ENCODE results near the gene SH3TC2. TPM values are rescaled to one million over a fixed set of nuclear protein-coding genes. Genes with fewer than 3 reads are reported as not detected.

SH3TC2 gene
- polyA plus RNA-seq, 1 of the 3 experiments (the other 2 are of a cell fraction): 1.1 TPM

DNA sequence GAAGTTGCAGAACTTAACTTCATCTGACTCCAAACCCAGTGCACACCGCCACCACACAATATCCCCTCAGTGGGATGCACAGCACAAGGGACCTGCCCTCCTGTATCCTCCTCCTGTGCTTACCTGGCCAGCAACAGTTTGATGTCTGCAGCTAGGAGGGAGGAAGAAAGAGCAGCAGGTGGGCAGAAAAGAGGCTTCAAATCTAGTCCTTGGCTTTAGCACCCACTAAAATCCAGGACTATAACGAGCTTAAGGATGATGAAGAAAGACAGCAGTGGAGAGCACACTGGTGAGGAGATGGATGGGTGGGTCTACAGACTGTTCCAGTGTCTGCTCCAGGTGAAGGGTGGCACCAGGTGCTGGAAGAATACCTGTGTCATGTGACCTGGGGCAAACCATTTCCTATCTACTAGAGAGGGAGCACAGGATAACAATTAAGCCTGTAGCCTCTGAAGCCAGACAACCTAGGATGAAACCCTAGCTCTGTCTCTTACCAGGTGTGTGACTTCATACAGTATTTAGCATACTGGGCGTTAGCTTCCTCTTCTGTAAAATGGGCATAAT is 100.0 kb downstream of the SH3TC2 start:
- Histone ChIP-seq H3K27ac (ENCODE audit: low read depth in 2 of 2, low read length in 1 of 2) (no peak overlapping the region), H4K20me1 (ENCODE audit: insufficient read depth) (no peaks in the 10 kb centered on the region), H2AFZ (ENCODE audit: low read depth) (no peak overlapping the region), H3K9ac (no peak overlapping the region), H3K9me3 (no peaks in the 10 kb centered on the region), H3K36me3 (replicated peaks in 1 of 2; ENCODE audit: control insufficient read depth in 1 of 2, insufficient read depth in 2 of 2, low read length in 1 of 2) (no peaks in the 10 kb centered on the region), H3K27me3 (ENCODE audit: insufficient read depth) (no peaks in the 10 kb centered on the region), H3F3A (replicated peaks; ENCODE audit: insufficient read depth) (peaks cover 16% of the 10 kb centered on the region), H3K9me2 (no peaks in the 10 kb centered on the region), H3K4me2 (no peak overlapping the region), H3K4me1 (ENCODE audit: control insufficient read depth in 1 of 2, insufficient read depth in 2 of 2, low read depth in 1 of 2, low read length in 1 of 2) (peaks cover 14% of the 10 kb centered on the region in 2 experiments; a peak in 3 of 4 replicates), H3K4me3 (ENCODE audit: low read depth in 2 of 2, low read length in 1 of 2) (no peak overlapping the region), H3K79me2 (ENCODE audit: insufficient read depth) (no peaks in the 10 kb centered on the region)
- TF ChIP-seq, protein P1, sequence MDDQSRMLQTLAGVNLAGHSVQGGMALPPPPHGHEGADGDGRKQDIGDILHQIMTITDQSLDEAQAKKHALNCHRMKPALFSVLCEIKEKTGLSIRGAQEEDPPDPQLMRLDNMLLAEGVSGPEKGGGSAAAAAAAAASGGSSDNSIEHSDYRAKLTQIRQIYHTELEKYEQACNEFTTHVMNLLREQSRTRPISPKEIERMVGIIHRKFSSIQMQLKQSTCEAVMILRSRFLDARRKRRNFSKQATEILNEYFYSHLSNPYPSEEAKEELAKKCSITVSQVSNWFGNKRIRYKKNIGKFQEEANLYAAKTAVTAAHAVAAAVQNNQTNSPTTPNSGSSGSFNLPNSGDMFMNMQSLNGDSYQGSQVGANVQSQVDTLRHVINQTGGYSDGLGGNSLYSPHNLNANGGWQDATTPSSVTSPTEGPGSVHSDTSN (IDR thresholded peaks at IDR 0.05): no peak
- TF ChIP-seq RCOR1 (IDR thresholded peaks at IDR 0.05; ENCODE audit: low read length): no peak
- CTCF ChIA-PET: interaction anchor here (0.7 to 1.9 kb wide), 6 partner anchors 12 to 232 kb away, joined by 3 to 6 read pairs (median 3); no protein-coding TSS in a partner anchor
- POLR2A ChIA-PET: no interaction called here
- no peak for DNase-seq
- 98% methylated on average over 3 of the region's 3 CpGs for WGBS (ENCODE audit: low lambda C conversion rate)

DNA sequence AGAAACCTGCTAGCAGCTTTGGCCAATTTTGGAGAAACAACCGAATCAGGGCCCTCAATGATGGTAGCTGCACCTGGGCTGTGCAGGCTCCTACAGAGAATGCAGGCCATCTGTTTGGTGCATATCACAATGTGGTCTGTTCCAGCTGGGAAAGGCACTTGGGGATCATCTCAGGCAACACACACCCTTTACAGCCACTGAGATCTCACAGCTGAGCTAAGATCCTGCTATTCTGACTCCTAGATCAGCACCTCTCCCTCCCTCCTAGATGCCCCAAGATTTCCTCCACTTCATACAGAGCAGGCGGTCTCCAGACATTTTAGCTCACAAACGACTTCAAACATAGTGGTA is 100.7 kb downstream of the SH3TC2 start:
- POLR2A ChIA-PET: no interaction called here
- WGBS (ENCODE audit: low lambda C conversion rate): 58% methylated on average over 2 of the region's 3 CpGs
- H3K4me2 ChIP-seq: no peak overlapping the region

DNA sequence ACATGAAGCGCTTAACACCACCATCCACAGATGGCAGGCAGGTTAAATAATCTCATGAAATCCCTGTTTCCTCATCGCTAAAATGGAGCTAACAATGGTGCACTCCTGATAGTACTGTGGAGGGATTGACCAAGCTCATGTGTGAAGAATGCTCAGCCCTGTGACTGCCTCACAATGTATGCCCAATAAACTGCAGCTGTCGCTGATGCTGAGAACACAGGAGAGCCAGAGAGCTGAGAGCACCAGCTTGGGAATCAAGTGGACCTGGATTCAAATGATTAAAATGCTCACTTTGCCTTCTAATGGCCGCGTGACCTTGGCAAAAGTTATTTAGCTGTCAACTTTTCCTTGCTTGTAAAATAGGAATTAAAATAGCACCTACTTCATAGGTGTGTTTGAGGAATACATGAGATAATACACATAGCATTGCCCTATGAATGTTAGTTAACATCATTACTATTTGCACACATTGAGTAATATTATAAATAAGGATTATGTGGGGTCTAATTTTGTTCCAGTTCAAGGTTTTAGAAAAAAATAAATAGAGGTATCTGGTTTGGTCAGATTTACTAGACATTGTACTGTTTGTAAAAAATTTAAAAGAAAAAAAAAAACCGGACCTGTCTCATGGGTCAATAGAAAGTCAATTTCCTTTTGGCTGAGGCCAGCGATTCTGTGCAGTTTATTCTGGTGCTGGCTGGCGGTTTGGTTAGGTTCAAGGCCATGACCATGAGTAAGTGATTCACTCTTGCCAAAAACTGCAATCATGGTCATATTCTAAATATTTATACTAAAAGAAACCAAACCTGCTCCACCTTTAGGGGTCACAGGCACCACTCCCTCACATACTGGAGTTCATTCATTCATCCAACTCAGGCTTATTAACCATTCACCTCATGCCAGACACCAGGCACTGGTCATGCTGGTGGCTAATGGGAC is 101.3 kb downstream of the SH3TC2 start:
- Histone ChIP-seq H3K27ac (ENCODE audit: low read depth in 2 of 2, low read length in 1 of 2) (no peak overlapping the region), H3K9me3 (no peaks in the 10 kb centered on the region), H3K4me1 (ENCODE audit: control insufficient read depth in 1 of 2, insufficient read depth in 2 of 2, low read depth in 1 of 2, low read length in 1 of 2) (peaks cover 12 to 13% of the 10 kb centered on the region in 2 experiments; a peak in 3 of 4 replicates), H4K20me1 (ENCODE audit: insufficient read depth) (no peaks in the 10 kb centered on the region), H2AFZ (ENCODE audit: low read depth) (no peak overlapping the region), H3K79me2 (ENCODE audit: insufficient read depth) (no peaks in the 10 kb centered on the region), H3K9ac (no peak overlapping the region), H3K27me3 (ENCODE audit: insufficient read depth) (no peaks in the 10 kb centered on the region), H3F3A (replicated peaks; ENCODE audit: insufficient read depth) (peaks cover 16% of the 10 kb centered on the region), H3K4me2 (no peak overlapping the region), H3K36me3 (replicated peaks in 1 of 2; ENCODE audit: control insufficient read depth in 1 of 2, insufficient read depth in 2 of 2, low read length in 1 of 2) (no peaks in the 10 kb centered on the region), H3K4me3 (ENCODE audit: low read depth in 2 of 2, low read length in 1 of 2) (no peak overlapping the region), H3K9me2 (no peaks in the 10 kb centered on the region)
- CTCF ChIA-PET: interaction anchor here (1.0 to 1.9 kb wide), 5 partner anchors 25 to 228 kb away, joined by 3 to 6 read pairs (median 3); no protein-coding TSS in a partner anchor
- WGBS (ENCODE audit: low lambda C conversion rate): 91% methylated on average over 8 of the region's 8 CpGs
- POLR2A ChIA-PET: no interaction called here
- TF ChIP-seq JUND (IDR thresholded peaks at IDR 0.05) (no peak), NFIC (IDR thresholded peaks at IDR 0.05; ENCODE audit: borderline replicate concordance) (no peak), MEF2A (IDR thresholded peaks at IDR 0.05; ENCODE audit: borderline replicate concordance, low read depth) (no peak), NRF1 (IDR thresholded peaks at IDR 0.05; ENCODE audit: low read depth, low read length) (no peak), TAF1 (IDR thresholded peaks at IDR 0.05; ENCODE audit: borderline replicate concordance, low read depth, low read length) (no peak), RXRA (IDR thresholded peaks at IDR 0.05; ENCODE audit: borderline replicate concordance, low read depth) (no peak), EZH2phosphoT487 (IDR thresholded peaks at IDR 0.05; ENCODE audit: borderline replicate concordance, low read depth) (no peak), POLR2AphosphoS5 (IDR thresholded peaks at IDR 0.05; ENCODE audit: low read depth, low read length) (no peak)
- TF ChIP-seq, protein P2, sequence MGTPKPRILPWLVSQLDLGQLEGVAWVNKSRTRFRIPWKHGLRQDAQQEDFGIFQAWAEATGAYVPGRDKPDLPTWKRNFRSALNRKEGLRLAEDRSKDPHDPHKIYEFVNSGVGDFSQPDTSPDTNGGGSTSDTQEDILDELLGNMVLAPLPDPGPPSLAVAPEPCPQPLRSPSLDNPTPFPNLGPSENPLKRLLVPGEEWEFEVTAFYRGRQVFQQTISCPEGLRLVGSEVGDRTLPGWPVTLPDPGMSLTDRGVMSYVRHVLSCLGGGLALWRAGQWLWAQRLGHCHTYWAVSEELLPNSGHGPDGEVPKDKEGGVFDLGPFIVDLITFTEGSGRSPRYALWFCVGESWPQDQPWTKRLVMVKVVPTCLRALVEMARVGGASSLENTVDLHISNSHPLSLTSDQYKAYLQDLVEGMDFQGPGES (IDR thresholded peaks at IDR 0.05; ENCODE audit: low read depth, low read length): no peak
- TF ChIP-seq, protein P3, sequence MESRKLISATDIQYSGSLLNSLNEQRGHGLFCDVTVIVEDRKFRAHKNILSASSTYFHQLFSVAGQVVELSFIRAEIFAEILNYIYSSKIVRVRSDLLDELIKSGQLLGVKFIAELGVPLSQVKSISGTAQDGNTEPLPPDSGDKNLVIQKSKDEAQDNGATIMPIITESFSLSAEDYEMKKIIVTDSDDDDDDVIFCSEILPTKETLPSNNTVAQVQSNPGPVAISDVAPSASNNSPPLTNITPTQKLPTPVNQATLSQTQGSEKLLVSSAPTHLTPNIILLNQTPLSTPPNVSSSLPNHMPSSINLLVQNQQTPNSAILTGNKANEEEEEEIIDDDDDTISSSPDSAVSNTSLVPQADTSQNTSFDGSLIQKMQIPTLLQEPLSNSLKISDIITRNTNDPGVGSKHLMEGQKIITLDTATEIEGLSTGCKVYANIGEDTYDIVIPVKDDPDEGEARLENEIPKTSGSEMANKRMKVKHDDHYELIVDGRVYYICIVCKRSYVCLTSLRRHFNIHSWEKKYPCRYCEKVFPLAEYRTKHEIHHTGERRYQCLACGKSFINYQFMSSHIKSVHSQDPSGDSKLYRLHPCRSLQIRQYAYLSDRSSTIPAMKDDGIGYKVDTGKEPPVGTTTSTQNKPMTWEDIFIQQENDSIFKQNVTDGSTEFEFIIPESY (IDR thresholded peaks at IDR 0.05; ENCODE audit: borderline replicate concordance, low read depth): no peak
- no peak for DNase-seq

More for the DNA sequence above, 100.7 kb downstream of the SH3TC2 start:
- H3K27me3 ChIP-seq (ENCODE audit: insufficient read depth): no peaks in the 10 kb centered on the region
- no peak overlapping the region for H3K27ac ChIP-seq (ENCODE audit: low read depth in 2 of 2, low read length in 1 of 2)
- H3F3A ChIP-seq (replicated peaks; ENCODE audit: insufficient read depth): peaks cover 19% of the 10 kb centered on the region
- no peaks in the 10 kb centered on the region for H3K9me3 ChIP-seq
- H2AFZ ChIP-seq (ENCODE audit: low read depth): no peak overlapping the region
- no peaks in the 10 kb centered on the region for H3K36me3 ChIP-seq (replicated peaks in 1 of 2; ENCODE audit: control insufficient read depth in 1 of 2, insufficient read depth in 2 of 2, low read length in 1 of 2)
- DNase-seq: no peak
- CTCF ChIA-PET: interaction anchor here (0.7 to 1.9 kb wide), 5 partner anchors 11 to 231 kb away, joined by 3 to 6 read pairs (median 3); no protein-coding TSS in a partner anchor
- H3K79me2 ChIP-seq (ENCODE audit: insufficient read depth): no peaks in the 10 kb centered on the region
- H4K20me1 ChIP-seq (ENCODE audit: insufficient read depth): no peaks in the 10 kb centered on the region
- H3K4me3 ChIP-seq (ENCODE audit: low read depth in 2 of 2, low read length in 1 of 2): no peak overlapping the region
- H3K9ac ChIP-seq: no peak overlapping the region
- no peak for TF ChIP-seq NFIC (IDR thresholded peaks at IDR 0.05; ENCODE audit: borderline replicate concordance)
- H3K9me2 ChIP-seq: no peaks in the 10 kb centered on the region
- peaks cover 14% of the 10 kb centered on the region in 2 experiments; a peak in 3 of 4 replicates for H3K4me1 ChIP-seq (ENCODE audit: control insufficient read depth in 1 of 2, insufficient read depth in 2 of 2, low read depth in 1 of 2, low read length in 1 of 2)

All from SK-N-SH (cell line).